ENCODE measurements around the gene GMCL2.

- TF ChIP-seq CTCF (IDR thresholded peaks at IDR 0.05) (no peak), POLR2A (IDR thresholded peaks at IDR 0.05) (no peak), POLR2AphosphoS5 (IDR thresholded peaks at IDR 0.05) (no peak)
These were observed 19.3 kb upstream of the GMCL2 start for GRCh38 chr5:178206166-178207101.

Measured in sigmoid colon (tissue), 4 donors.